ENCODE results near the gene ABCA7. TPM values are rescaled to one million over a fixed set of nuclear protein-coding genes. Genes with fewer than 3 reads are reported as not detected.

Gene ABCA7
- total RNA-seq, 1 experiment from 2014 or later = 56.9 TPM

DNA sequence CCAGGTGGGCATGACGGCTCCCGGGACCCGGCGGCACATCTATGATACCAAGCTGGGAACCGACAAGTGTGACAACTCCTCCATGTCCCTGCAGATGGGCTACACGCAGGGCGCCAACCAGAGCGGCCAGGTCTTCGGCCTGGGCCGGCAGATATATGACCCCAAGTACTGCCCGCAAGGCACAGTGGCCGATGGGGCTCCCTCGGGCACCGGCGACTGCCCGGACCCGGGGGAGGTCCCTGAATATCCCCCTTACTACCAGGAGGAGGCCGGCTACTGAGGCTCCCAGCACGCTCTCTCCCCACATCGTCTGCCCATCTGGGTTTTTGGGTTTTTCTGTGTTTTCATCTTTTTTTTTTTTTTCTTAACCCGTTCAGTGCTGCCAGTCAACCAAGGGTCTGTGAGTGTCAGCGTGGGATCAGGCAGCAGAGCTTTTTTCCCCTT is 2.3 kb upstream of the ABCA7 start:
- no peak for DNase-seq (ENCODE audit: low spot score)

DNA sequence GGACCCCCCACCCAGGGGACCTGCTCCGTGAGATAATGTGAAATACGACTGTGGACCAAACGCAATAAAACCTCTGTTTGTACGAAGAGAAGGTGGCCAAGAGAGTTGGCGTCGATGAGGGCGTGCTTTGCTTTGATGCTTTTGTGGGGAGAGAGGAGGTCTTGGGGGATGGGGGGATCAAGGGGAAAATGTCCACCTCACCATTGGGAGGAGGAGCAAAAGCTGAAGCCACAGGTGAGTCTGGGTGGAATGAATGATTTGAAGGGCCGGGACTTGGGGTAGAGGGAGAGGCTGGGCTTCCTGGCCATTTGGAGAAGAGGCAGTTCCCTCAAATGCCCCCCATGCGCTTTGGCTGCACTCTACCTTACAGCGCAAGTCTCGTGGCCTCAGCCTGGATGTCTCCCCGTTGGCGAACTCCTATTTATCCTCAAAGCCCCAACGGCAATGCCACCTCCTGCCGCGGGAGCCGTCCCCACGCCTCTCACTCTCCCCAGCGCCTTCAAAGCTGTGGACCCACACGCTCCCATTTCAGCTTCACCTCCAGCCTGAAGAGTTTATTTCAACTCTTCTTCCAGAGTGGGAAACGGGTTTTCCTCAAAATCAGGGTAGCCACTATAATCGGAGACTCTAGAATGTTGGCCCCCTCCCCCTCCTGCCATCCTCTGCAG is 795 bp upstream of the ABCA7 start:
- peak; percentile 11 for DNase-seq (ENCODE audit: low spot score)

DNA sequence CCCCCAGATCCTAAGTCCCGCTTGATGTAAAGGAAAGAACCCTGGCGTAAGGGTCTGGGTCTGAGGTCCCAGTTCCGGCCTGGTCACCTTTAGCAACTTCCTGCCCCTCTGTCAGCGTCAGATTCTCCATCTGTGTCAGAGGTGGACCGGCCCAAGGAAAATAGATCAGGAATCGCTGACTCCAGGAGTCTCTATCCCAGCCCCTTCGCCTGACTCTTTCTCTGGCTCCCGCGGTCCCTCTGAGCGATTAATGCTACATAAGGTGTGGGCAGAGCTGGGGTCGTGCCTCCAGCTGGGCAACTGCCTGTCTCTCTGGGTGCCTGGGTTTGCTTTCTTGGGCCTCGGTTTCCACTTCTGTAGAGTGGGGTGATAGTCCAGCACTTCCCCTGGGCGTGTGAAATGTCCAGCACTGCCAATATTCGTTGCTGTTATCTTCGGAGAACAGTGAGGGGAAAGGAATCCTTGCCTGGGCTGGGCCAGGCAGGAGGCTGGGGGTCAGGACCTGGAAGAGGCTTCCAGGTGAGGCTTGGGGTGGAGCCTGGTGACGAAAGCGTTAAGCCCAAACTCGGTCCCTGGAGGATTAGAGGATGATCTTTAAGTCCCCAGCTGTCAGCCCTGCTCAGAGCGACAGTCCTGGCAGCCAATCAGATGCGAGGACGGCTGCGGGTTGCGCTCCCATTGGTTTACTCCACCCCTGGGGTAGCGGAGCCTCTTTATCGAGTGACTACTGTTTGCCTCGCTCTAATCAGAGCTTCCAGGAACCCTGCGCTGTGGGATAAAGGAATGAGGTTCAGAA is 767 bp downstream of the ABCA7 start:
- DNase-seq (ENCODE audit: low spot score) = peak; percentile 86

DNA sequence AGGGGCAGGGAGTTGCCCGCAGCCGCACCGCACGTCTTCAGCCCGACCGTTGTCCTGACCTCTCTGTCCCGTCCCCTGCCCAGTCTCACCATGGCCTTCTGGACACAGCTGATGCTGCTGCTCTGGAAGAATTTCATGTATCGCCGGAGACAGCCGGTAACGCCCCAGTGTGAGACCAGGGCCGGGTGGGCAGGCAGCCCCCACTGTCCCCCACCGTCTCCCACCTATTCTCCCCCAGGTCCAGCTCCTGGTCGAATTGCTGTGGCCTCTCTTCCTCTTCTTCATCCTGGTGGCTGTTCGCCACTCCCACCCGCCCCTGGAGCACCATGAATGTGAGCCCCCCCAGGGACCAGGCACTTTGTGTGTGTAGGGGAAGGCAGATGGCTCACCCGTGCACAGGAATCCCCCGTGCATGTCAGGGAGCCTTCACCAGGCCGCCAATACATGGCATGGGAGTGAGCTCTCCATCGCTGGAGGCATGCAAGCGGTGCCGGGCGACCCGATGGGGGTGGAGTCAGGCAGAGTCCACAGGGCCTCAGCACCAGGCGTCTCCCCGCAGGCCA is 1.4 kb downstream of the ABCA7 start:
- DNase-seq (ENCODE audit: low spot score) = no peak

DNA sequence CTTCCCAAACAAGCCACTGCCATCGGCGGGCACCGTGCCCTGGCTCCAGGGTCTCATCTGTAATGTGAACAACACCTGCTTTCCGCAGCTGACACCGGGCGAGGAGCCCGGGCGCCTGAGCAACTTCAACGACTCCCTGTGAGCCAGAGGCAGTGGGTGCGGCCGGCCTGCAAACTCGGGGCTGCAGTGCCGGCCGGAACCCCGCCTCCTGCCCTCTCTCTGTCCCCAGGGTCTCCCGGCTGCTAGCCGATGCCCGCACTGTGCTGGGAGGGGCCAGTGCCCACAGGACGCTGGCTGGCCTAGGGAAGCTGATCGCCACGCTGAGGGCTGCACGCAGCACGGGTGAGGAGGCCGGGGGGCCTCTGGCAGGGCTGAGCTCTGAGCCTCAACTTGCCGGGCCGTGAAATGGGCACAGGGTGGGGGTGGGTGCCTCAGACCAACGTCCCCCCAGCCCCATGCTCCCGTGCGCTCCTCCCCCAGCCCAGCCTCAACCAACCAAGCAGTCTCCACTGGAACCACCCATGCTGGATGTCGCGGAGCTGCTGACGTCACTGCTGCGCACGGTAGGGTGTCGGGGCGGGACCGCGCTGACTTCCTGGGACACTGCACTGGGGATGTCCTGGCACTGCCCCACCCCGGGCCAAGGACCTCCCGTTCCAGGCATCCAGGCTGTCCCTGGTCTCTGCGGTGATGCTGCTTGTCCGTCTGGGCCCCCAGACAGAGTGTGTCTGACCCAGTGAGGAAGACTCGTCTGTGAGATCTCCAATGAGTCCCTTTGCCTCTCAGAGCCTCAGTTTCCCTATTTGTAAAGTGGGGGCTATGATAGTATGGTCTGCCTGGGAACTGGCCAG is 2.2 kb downstream of the ABCA7 start:
- DNase-seq (ENCODE audit: low spot score) = peak; percentile 89

DNA sequence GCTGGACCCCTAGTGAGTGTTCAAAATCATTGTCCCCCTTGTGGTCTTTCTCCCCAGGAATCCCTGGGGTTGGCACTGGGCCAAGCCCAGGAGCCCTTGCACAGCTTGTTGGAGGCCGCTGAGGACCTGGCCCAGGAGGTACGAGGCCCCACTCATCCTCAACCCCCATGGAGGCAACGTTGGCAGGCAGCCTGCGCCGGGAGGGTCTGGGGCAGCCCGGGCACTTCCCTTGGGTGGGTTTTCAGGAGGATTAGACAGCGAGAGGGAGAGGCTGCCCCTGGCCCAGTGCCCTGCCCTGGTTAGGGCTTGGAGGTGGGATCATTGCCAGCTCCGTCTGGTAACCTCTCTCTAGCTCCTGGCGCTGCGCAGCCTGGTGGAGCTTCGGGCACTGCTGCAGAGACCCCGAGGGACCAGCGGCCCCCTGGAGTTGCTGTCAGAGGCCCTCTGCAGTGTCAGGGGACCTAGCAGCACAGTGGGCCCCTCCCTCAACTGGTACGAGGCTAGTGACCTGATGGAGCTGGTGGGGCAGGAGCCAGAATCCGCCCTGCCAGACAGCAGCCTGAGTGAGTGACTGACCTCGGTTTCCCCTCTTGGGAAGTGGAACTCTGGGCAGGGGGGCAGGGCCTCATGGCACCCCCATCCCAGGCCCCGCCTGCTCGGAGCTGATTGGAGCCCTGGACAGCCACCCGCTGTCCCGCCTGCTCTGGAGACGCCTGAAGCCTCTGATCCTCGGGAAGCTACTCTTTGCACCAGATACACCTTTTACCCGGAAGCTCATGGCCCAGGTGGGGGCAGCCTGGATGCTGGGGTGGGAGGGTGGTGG is 3.0 kb downstream of the ABCA7 start:
- DNase-seq (ENCODE audit: low spot score) = peak; percentile 59

DNA sequence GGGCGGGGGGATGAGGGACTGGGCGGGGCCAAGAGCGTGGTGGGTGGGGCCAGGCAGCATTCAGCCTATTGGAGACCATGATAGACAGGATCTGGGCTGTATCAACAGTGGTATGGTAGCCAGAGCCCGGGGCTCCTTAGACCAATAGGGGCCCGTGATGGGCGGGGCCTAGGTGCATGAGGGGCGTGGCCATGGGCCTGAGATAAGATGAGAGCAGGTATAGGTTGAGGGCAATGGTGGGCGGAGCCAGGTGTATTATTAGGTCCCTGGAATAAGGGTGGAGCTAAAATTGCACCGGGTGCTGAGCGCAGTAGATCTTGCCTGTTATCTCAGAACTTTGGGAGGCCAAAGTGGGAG is 5.3 kb downstream of the ABCA7 start:
- DNase-seq (ENCODE audit: low spot score) = peak; percentile 77

DNA sequence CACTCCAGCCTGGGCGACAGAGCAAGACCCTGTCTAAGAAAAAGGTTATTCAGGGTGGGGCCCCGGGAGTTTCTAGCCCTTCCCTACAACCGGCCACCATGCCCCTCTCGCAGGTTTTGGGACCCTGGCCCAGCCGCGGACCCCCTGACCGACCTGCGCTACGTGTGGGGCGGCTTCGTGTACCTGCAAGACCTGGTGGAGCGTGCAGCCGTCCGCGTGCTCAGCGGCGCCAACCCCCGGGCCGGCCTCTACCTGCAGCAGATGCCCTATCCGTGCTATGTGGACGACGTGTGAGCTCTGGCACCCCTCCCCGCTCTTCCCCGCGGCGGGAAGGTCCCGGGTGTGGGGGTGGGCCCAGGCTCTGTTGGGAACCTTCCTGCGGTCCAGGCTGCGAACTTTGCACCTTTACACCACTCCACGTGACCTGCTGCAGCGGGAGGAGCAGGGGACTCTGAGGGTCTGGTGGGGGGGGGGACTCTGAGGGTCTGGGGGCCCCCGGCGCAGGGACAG is 6.3 kb downstream of the ABCA7 start:
- DNase-seq (ENCODE audit: low spot score) = no peak

DNA sequence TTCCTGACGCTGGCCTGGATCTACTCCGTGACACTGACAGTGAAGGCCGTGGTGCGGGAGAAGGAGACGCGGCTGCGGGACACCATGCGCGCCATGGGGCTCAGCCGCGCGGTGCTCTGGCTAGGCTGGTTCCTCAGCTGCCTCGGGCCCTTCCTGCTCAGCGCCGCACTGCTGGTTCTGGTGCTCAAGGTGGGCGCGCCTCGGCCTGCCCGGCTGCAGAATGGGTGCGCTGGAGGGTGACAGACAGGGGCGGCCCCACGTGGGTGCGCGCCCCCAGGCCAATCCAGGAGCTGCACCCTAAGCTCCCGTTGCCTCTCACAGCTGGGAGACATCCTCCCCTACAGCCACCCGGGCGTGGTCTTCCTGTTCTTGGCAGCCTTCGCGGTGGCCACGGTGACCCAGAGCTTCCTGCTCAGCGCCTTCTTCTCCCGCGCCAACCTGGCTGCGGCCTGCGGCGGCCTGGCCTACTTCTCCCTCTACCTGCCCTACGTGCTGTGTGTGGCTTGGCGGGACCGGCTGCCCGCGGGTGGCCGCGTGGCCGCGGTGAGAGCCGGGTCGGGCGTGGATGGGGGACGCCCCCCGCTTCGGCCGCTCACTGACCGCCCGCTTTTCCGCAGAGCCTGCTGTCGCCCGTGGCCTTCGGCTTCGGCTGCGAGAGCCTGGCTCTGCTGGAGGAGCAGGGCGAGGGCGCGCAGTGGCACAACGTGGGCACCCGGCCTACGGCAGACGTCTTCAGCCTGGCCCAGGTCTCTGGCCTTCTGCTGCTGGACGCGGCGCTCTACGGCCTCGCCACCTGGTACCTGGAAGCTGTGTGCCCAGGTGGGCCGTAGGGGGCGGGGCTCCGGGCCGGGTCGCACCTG is 7.2 kb downstream of the ABCA7 start:
- DNase-seq (ENCODE audit: low spot score) = no peak

DNA sequence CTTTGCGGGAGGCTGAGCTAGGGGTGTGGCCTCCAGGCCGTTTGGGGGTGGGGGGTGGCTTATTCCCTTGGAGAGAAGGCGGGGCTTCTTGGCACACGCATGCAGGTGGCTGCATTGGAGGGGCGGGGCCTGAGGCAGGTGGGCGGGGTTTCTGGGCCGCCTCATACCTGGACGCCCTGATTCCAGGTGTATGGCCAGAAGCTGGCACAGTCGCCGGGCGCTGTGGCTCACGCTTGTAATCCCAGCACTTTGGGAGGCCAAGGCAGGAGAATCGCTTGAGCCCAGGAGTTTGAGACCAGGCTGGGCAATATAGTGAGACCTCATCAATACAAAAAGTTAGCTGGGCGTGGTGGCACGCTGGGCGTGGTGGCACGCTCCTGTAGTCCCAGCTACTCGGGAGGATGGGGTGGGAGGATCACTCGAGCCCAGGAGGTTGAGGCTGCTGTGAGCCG is 7.8 kb downstream of the ABCA7 start:
- no peak for DNase-seq (ENCODE audit: low spot score)

DNA sequence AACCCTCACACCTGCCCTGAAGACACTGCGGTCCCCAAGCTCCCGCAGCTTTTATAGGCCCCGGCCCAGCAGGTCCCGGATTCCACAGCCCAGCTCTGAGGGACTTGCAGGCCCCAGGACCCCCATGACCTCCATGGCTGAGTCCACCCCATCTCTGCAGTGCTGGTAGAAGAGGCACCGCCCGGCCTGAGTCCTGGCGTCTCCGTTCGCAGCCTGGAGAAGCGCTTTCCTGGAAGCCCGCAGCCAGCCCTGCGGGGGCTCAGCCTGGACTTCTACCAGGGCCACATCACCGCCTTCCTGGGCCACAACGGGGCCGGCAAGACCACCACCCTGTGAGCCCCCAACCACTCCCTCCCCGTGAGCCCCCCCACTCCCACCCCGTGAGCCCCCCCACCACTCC is 9.2 kb downstream of the ABCA7 start:
- DNase-seq (ENCODE audit: low spot score) = no peak

DNA sequence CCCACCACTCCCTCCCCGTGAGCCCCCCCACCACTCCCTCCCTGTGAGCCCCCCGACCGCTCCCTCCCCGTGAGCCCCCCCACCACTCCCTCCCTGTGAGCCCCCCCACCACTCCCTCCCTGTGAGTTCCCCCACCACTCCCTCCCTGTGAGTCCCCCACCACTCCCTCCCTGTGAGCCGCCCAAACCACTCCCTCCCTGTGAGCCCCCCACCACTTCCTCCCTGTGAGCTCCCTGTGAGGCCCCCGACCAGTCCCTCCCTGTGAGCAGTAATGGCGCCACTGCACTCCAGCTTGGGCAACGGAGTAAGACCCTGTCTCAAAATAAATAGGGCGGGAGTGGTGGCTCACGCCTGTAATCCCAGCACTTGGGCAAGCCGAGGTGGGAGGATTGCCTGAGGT is 9.9 kb downstream of the ABCA7 start:
- DNase-seq (ENCODE audit: low spot score) = no peak

DNA sequence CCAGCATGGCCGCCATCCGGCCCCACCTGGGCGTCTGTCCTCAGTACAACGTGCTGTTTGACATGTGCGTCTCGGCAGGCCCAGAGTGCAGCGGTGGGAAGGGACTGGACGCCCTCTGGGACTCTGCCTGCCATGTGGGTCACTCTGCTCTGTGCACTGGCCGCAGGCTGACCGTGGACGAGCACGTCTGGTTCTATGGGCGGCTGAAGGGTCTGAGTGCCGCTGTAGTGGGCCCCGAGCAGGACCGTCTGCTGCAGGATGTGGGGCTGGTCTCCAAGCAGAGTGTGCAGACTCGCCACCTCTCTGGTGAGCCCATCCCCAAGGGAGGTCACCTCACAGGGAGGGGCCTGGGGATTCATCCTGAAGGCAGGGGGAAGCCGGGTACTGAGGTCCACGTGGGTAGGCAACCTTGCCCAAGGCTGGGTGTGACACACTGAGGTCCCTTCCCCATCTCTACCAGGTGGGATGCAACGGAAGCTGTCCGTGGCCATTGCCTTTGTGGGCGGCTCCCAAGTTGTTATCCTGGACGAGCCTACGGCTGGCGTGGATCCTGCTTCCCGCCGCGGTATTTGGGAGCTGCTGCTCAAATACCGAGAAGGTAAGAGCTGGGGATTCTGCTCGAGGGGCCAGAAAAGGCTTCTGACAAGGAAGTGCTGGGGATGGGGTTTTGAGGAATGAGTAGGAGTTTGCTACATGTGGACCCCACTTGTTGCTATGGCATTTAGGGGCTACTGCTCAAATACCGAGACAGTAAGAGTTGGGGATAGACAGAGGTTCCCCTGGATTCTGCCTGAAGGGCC is 11.3 kb downstream of the ABCA7 start:
- no peak for DNase-seq (ENCODE audit: low spot score)

DNA sequence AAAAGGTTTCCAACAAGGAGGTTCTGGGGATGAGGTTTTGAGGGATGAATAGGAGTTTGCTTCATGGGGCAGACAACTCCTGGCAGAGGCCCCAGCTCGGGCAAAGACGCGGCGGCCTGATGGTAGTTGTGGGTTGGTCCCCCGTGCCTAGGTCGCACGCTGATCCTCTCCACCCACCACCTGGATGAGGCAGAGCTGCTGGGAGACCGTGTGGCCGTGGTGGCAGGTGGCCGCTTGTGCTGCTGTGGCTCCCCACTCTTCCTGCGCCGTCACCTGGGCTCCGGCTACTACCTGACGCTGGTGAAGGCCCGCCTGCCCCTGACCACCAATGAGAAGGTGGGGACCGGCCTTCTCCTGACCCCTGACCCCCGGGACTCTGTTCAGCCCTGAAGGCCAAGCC is 11.9 kb downstream of the ABCA7 start:
- DNase-seq (ENCODE audit: low spot score) = no peak

DNA sequence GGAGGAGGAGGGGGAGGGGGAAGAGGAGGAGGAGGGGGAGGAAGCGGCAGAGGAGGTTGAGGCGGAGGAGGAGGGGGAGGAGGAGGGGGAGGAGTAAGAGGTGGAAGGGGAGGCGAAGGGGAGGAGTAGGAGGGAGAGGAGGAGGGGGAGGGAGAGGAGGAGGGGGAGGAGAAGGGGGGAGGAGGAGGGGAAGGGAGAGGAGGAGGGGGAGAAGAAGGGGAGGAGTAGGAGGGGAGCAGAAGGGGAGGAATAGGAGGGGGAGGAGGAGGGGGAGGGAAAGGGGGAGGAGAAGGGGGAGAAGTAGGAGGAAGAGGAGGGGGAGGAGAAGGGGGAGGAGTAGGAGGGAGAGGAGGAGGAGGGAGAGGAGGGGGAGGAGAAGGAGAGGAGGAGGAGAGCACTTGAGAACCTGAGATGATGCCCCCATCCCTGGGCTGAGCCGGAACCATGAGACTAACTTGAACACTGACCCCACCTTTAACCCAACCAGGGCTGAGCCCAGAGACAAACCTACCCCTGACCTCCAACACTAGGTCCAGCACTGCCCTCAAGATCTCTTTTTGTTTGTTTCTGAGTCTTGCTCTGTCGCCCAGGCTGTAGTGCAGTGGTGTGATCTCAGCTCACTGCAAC is 12.6 kb downstream of the ABCA7 start:
- DNase-seq (ENCODE audit: low spot score) = no peak

DNA sequence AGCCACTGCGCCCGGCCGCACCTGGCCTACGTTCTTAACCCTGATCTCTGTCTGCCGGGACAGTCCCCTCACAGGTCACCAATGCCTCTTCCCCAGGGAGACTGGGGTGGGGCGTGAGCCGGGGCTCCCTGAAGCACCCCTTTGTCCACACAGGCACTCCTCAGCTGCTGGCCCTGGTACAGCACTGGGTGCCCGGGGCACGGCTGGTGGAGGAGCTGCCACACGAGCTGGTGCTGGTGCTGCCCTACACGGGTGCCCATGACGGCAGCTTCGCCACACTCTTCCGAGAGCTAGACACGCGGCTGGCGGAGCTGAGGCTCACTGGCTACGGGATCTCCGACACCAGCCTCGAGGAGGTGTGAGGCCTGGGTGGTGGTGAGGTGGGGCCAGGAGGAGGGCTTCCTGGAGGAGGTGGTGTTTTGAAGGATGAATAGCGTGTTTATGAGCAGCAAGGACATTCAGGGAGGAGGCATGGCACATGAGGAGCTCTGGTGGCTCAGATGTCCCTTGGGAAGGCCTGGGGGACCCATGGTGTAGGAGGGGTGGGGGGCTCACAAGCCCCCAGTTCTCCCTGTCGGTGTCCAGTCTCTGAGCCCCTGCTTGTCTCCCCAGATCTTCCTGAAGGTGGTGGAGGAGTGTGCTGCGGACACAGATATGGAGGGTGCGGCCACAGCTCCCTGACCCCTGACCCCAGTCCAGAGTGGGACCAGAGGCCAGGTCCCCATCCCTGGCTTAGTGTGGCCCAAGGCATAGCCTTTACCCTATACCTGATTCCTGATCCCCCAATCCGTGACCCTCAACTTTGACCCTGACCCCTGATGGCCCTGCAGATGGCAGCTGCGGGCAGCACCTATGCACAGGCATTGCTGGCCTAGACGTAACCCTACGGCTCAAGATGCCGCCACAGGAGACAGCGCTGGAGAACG is 13.5 kb downstream of the ABCA7 start:
- no peak for DNase-seq (ENCODE audit: low spot score)

All from HT-29 (cell line).